B cell (primary cell): Measurements from ENCODE around the gene ENC1. TPM values are rescaled to one million over a fixed set of nuclear protein-coding genes. Genes with fewer than 3 reads are reported as not detected.

Experiments used
- ATAC-seq: fragments of 200-7000 bp; cut with Tn5 transposase; one replicate; pipeline ENCODE4 v1.10.0; 2021; ENCODE audit warnings: low read depth, mild to moderate bottlenecking, moderate number of reproducible peaks, moderate library complexity
- CTCF ChIA-PET: fragments of 350-600 bp; sonication (Branson Sonifier 250); formaldehyde crosslinking; loops from one replicate; lab custom pipeline; 2021; ENCODE audit warnings: antibody characterized with exemption, inconsistent platforms; lab: Charles Lee
- POLR2A ChIA-PET: fragments of 350-600 bp; sonication (Branson Sonifier 250); formaldehyde crosslinking; loops from one replicate; lab custom pipeline; 2021; ENCODE audit warnings: antibody characterized with exemption; lab: Charles Lee
- DNase-seq: peaks from one replicate; pipeline ENCODE4 v3.0.0; 2013
- H2AFZ ChIP-seq: 2 replicates; pipeline ENCODE4 v1.6.1; 2012; ENCODE audit warnings: mild to moderate bottlenecking, low read depth, low read length; ENCODE audit not compliant: insufficient read depth, poor library complexity, severe bottlenecking
- H3K27ac ChIP-seq, 2 donors: 1 replicate in 1 of 2; 2 replicates in 1 of 2; pipeline ENCODE4 v1.5.1; 2012 to 2013; ENCODE audit warnings: low read length in 2 of 2, mild to moderate bottlenecking in 2 of 2, moderate library complexity in 1 of 2
- H3K27me3 ChIP-seq, 4 experiments: fragments of 200-600 bp in 1 of 4; sonication (generic) in 1 of 4; replicated peaks in 1 of 4; 1 replicate in 2 of 4; 2 replicates in 2 of 4; pipeline versions ENCODE4 v1.6.1 to v1.7.0; 2013 to 2016; ENCODE audit warnings: low read length in 3 of 4, mild to moderate bottlenecking in 2 of 4, mixed read lengths in 1 of 4, moderate library complexity in 1 of 4; ENCODE audit not compliant: insufficient read depth in 4 of 4, control insufficient read depth in 3 of 4; ENCODE audit errors: control extremely low read depth in 1 of 4
- H3K36me3 ChIP-seq, 2 experiments: replicated peaks in 1 of 2; 1 replicate in 1 of 2; 2 replicates in 1 of 2; pipeline versions ENCODE4 v1.6.1 to v1.7.1; 2013; ENCODE audit warnings: low read length in 1 of 2; ENCODE audit not compliant: insufficient read depth in 2 of 2, control insufficient read depth in 1 of 2; ENCODE audit errors: control extremely low read depth in 1 of 2, extremely low read depth in 1 of 2
- H3K4me1 ChIP-seq, 2 donors: fragments of 200-600 bp in 1 of 2; sonication (generic) in 1 of 2; 1 replicate in 1 of 2; 2 replicates in 1 of 2; pipeline versions ENCODE4 v1.5.1 to v1.6.1; 2013 to 2017; ENCODE audit warnings: low read length in 2 of 2; ENCODE audit not compliant: control insufficient read depth in 2 of 2, insufficient read depth in 2 of 2
- H3K4me2 ChIP-seq: replicated peaks from 2 replicates; pipeline ENCODE3; 2012; ENCODE audit warnings: mild to moderate bottlenecking, low read depth, low read length; ENCODE audit not compliant: poor library complexity, severe bottlenecking
- H3K4me3 ChIP-seq, 5 experiments: fragments of 200-600 bp in 1 of 5; sonication (generic) in 1 of 5; 1 replicate in 3 of 5; 2 replicates in 2 of 5; pipeline versions ENCODE4 v1.5.1 to v1.7.0; 2011 to 2016; ENCODE audit warnings: low read length in 4 of 5, mild to moderate bottlenecking in 4 of 5, low read depth in 2 of 5, control low read depth in 1 of 5, moderate library complexity in 1 of 5; ENCODE audit not compliant: insufficient read depth in 1 of 5; ENCODE audit errors: control extremely low read depth in 1 of 5, extremely low read depth in 1 of 5
- H3K79me2 ChIP-seq: fragments of 200-600 bp; sonication (generic); one replicate; pipeline ENCODE4 v1.6.0; 2016; ENCODE audit warnings: low read length; ENCODE audit not compliant: control insufficient read depth, insufficient read depth
- H3K9ac ChIP-seq: fragments of 200-600 bp; sonication (generic); 2 replicates; pipeline ENCODE4 v1.6.1; 2017; ENCODE audit warnings: mild to moderate bottlenecking, low read length, moderate library complexity
- H3K9me3 ChIP-seq, 3 donors: one replicate each; pipeline versions ENCODE4 v1.6.1 to v1.7.1; 2013; ENCODE audit warnings: low read length in 2 of 3; ENCODE audit not compliant: control insufficient read depth in 2 of 3, insufficient read depth in 1 of 3; ENCODE audit errors: control extremely low read depth in 1 of 3
- H4K20me1 ChIP-seq: 2 replicates; pipeline ENCODE4 v1.6.0; 2012; ENCODE audit warnings: mild to moderate bottlenecking, low read length; ENCODE audit not compliant: insufficient read depth, control insufficient read depth, poor library complexity, severe bottlenecking
- H3K27ac Mint-ChIP-seq: one replicate; pipeline ENCODE4 v1.8.0; 2021; ENCODE audit warnings: mixed read lengths
- H3K27me3 Mint-ChIP-seq: one replicate; pipeline ENCODE4 v1.8.0; 2021; ENCODE audit warnings: mixed read lengths
- H3K4me1 Mint-ChIP-seq: one replicate; pipeline ENCODE4 v1.8.0; 2021; ENCODE audit warnings: mixed read lengths
- H3K4me3 Mint-ChIP-seq: one replicate; pipeline ENCODE4 v1.8.0; 2021; ENCODE audit warnings: mixed read lengths
- H3K9me3 Mint-ChIP-seq: one replicate; pipeline ENCODE4 v1.8.0; 2022; ENCODE audit warnings: mixed read lengths; ENCODE audit not compliant: insufficient read depth
- CTCF ChIP-seq: fragments of 200-600 bp; IDR thresholded peaks from one replicate; pipeline ENCODE4 v1.8.0; 2022; ENCODE audit warnings: antibody characterized with exemption, mild to moderate bottlenecking
- EZH2 ChIP-seq: IDR thresholded peaks from 2 replicates; pipeline ENCODE4 v1.6.1; 2012; ENCODE audit warnings: borderline replicate concordance, low read depth, mild to moderate bottlenecking, moderate library complexity, low read length; ENCODE audit not compliant: insufficient read depth, poor library complexity, severe bottlenecking
- WGBS: methylation state at CpG from one replicate; pipeline ENCODE4 v1.1.5; 2013; ENCODE audit warnings: missing lambda C conversion rate; ENCODE audit not compliant: insufficient coverage; 5-methylcytosine and 5-hydroxymethylcytosine counted together
- intact Hi-C: fragments of 100-400 bp; cut with micrococcal nuclease; formaldehyde crosslinking; loops from one replicate; pipeline ENCODE4 v1.10.0; 2022
- polyA plus RNA-seq: library from polyadenylated mRNA; depleted of rRNA; stranded (reverse); fragments of >200 nt; gene quantifications from 2 replicates; pipeline ENCODE4 v1.2.3, GENCODE V29; 2012
- total RNA-seq, 2 donors: library from RNA; stranded (reverse); fragments of 120-200 nt in 1 of 2; gene quantifications; 1 replicate in 1 of 2; 2 replicates in 1 of 2; pipeline versions ENCODE4 v1.2.3 to v1.2.4, GENCODE V29; 2013 to 2022

Gene ENC1
- total and polyA plus RNA-seq, 2 donors (not counting 1 experiment from before 2014, with no cell fraction given) = 7.2 to 14.6 TPM

GRCh38 chr5:74623748-74624408 lies 16.6 kb downstream of the ENC1 start:
- Mint-ChIP-seq H3K27me3 (peaks cover 23% of the 10 kb centered on the region), H3K9me3 (no peaks in the 10 kb centered on the region), H3K4me3 (no peak overlapping the region), H3K4me1 (peaks cover 5% of the 10 kb centered on the region), H3K27ac (no peak overlapping the region)
- CTCF ChIA-PET = no interaction called here
- no peak for DNase-seq
- Histone ChIP-seq H3K27me3 (peaks cover 0 to 5% (median 0%) of the 10 kb centered on the region in 4 experiments), H4K20me1 (no peaks in the 10 kb centered on the region), H3K4me1 (no peaks in the 10 kb centered on the region), H3K9me3 (no peaks in the 10 kb centered on the region), H3K9ac (no peak overlapping the region), H3K4me2 (no peak overlapping the region), H3K4me3 (no peak overlapping the region), H3K27ac (no peak overlapping the region), H3K36me3 (no peaks in the 10 kb centered on the region), H2AFZ (no peak overlapping the region), H3K79me2 (no peaks in the 10 kb centered on the region)
- no peak for ATAC-seq
- 87% methylated on average over 4 of the region's 5 CpGs for WGBS
- no peak for TF ChIP-seq EZH2
- TF ChIP-seq CTCF = no peak
- intact Hi-C loops = no loop called here
- POLR2A ChIA-PET = no interaction called here

GRCh38 chr5:74623006-74623611 lies 17.4 kb downstream of the ENC1 start:
- no peak overlapping the region for H3K27ac Mint-ChIP-seq
- no peaks in the 10 kb centered on the region for H3K36me3 ChIP-seq
- H3K27ac ChIP-seq = no peak overlapping the region
- no peak overlapping the region for H3K4me2 ChIP-seq
- no peak overlapping the region for H3K4me3 ChIP-seq
- no peak overlapping the region for H2AFZ ChIP-seq
- H3K9ac ChIP-seq = no peak overlapping the region
- no peaks in the 10 kb centered on the region for H3K9me3 Mint-ChIP-seq
- ATAC-seq (no peak), DNase-seq (no peak)
- ChIA-PET POLR2A (no interaction called here), CTCF (interaction anchor here (0.6 kb wide), 1 partner anchor 24 kb away, joined by 3 read pairs; no protein-coding TSS in a partner anchor)
- WGBS = no CpG with 5 or more reads among the region's 3 CpGs
- H3K27me3 ChIP-seq = peaks cover 0 to 5% (median 0%) of the 10 kb centered on the region in 4 experiments
- no peak overlapping the region for H3K4me3 Mint-ChIP-seq
- H3K4me1 Mint-ChIP-seq = peaks cover 2% of the 10 kb centered on the region
- no peaks in the 10 kb centered on the region for H3K4me1 ChIP-seq
- H3K79me2 ChIP-seq = no peaks in the 10 kb centered on the region
- TF ChIP-seq EZH2 (no peak), CTCF (no peak)
- H3K9me3 ChIP-seq = no peaks in the 10 kb centered on the region
- no peaks in the 10 kb centered on the region for H4K20me1 ChIP-seq
- peaks cover 24% of the 10 kb centered on the region for H3K27me3 Mint-ChIP-seq
- intact Hi-C loops = no loop called here
